GM18508 (cell line): ENCODE measurements around the gene TGFB1I1.
A peak's percentile ranks its signal among the peaks of the same experiment; 100 is the strongest.
"Not testable (repeated sequence)": the region's sequence is repeated elsewhere in the genome, so short reads cannot be mapped to it uniquely, and the experiment has no call there.

Experiments used
- ATAC-seq: cut with Tn5 transposase; IDR thresholded peaks from one replicate; pipeline ENCODE4 v1.9.1; 2021; ENCODE audit warnings: moderate number of reproducible peaks; ENCODE audit not compliant: insufficient read depth, unreplicated experiment

TGFB1I1 gene

DNA sequence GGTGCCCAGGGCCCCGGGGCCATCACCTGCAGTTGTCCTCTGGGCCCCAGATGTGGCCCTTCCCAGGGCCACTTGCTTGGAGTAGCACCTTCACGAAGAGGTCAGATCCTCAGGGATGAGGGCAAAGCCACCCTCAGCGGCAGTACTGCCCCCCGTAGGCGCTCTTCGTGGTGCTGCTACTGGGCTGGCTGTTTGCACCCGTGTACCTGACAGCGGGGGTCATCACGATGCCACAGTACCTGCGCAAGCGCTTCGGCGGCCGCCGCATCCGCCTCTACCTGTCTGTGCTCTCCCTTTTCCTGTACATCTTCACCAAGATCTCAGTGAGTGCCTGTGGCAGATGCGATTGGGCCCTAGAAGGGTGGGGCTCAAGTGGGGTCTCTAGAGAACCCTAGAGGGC, 13.6 kb downstream of the TGFB1I1 start:
- no peak for ATAC-seq

DNA sequence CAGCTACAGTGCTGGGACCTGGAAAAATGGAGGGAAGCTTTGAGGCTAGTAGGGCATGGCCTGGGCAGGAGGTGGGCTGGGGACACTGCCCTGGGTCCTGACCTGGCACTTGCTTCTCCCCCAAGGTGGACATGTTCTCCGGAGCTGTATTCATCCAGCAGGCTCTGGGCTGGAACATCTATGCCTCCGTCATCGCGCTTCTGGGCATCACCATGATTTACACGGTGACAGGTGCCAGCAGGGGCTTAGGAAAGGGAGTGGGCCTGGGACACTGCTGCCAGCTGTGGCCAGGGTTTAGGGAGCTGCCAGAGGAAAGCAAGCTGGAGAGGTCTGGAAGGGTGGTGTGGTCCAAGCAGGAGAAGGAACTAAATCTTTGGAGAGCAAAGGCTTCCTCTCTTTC, 14.1 kb downstream of the TGFB1I1 start:
- ATAC-seq = no peak

DNA sequence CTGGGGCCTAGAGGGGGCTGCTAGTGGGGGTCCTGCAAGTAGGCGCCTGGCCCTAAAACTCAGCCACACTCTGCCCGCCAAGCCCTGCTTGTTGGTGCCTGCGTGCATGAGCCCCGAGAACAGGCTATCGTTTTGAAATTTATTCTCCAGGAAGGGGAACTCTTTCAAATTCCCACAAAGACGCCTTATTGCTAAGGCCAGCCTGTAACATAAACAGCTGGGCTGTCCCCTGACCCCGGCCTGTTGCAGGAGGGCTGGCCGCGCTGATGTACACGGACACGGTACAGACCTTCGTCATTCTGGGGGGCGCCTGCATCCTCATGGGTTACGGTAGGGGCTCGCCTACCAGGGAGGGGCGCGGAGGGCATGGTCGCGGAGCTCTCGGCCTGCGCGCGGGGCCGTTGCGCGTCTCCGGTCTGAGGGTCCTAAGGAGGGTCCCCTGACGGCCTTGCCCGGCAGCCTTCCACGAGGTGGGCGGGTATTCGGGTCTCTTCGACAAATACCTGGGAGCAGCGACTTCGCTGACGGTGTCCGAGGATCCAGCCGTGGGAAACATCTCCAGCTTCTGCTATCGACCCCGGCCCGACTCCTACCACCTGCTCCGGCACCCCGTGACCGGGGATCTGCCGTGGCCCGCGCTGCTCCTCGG, 15.2 kb downstream of the TGFB1I1 start:
- ATAC-seq = no peak

DNA sequence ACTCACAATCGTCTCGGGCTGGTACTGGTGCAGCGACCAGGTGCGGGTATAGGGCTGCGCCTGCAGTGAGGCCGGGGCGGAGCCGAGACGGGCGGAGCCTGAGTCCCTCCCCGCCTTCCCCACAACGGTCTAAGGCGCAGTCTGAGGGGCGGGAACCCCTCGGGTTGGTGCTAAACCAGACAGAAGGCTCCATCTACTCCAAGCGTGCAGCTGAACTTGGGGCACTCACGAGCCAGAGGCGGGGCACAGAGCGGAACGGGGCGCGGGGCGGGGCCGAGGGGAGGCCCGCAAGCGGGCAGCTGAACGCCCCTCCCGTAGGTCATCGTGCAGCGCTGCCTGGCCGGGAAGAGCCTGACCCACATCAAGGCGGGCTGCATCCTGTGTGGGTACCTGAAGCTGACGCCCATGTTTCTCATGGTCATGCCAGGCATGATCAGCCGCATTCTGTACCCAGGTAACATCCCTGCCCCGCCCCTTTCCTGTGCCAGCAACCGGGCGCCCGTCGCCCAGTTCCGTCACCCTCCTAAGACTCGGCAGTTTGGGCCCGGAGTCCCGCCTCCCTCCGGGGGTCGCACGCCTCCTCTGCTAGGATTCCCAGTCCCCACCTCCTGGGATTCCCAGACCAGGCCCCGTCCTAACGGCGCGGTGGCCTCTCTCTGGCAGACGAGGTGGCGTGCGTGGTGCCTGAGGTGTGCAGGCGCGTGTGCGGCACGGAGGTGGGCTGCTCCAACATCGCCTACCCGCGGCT, 15.9 kb downstream of the TGFB1I1 start:
- peak; percentile 42 for ATAC-seq

DNA sequence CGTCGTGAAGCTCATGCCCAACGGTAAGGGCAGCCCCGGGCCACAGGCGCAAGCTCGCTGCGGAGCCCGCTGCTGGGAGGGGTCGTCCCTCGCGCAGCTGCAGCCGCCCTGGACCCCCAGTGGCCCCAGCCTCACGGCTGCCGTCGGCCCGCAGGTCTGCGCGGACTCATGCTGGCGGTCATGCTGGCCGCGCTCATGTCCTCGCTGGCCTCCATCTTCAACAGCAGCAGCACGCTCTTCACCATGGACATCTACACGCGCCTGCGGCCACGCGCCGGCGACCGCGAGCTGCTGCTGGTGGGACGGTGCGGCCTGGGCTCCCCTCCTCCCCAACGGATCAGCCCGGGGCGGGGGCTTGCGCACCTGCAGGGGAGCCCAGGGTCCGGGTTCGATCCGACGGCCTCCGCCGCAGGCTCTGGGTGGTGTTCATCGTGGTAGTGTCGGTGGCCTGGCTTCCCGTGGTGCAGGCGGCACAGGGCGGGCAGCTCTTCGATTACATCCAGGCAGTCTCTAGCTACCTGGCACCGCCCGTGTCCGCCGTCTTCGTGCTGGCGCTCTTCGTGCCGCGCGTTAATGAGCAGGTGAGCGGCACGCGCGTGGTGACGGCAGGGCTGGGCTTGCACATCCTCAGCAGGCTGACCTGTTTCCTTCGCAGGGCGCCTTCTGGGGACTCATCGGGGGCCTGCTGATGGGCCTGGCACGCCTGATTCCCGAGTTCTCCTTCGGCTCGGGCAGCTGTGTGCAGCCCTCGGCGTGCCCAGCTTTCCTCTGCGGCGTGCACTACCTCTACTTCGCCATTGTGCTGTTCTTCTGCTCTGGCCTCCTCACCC, 16.7 kb downstream of the TGFB1I1 start:
- no peak for ATAC-seq

GRCh38 chr16:31489298-31489564, 17.3 kb downstream of the TGFB1I1 start:
- ATAC-seq = no peak

DNA sequence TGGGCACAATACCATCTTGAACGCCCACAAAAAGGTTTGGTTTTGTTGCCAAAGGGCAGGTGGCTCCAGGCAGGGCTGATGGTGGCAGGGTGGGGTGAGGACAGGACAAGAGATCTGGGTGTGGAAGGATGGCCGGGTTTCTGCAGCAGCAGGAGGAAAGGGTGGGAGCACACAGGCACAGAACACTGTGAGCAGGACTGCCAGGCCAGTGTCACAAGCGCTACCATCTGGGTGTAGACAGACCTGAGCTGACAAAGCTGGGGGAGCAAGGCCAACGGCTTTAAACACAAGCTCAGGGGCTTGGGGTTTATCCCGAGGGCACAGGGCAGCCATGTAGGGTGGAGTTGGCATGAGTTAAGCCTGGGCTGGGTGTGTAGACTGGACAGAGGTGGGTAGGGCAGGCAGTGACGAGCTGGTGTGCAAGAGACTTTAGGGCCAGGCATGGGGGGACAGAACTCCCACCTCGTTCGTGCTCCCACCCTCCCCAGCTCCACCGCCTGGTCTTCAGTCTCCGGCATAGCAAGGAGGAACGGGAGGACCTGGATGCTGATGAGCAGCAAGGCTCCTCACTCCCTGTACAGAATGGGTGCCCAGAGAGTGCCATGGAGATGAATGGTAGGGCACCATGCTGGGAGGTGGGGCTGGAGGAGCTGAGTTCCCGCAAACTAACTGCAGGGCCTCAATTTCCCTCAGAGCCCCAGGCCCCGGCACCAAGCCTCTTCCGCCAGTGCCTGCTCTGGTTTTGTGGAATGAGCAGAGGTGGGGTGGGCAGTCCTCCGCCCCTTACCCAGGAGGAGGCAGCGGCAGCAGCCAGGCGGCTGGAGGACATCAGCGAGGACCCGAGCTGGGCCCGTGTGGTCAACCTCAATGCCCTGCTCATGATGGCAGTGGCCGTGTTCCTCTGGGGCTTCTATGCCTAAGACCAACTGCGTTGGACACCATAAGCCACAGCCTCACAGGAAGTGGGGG, 17.9 kb downstream of the TGFB1I1 start:
- ATAC-seq = no peak

GRCh38 chr16:31491778-31492418, 19.9 kb downstream of the TGFB1I1 start:
- ATAC-seq = no peak

DNA sequence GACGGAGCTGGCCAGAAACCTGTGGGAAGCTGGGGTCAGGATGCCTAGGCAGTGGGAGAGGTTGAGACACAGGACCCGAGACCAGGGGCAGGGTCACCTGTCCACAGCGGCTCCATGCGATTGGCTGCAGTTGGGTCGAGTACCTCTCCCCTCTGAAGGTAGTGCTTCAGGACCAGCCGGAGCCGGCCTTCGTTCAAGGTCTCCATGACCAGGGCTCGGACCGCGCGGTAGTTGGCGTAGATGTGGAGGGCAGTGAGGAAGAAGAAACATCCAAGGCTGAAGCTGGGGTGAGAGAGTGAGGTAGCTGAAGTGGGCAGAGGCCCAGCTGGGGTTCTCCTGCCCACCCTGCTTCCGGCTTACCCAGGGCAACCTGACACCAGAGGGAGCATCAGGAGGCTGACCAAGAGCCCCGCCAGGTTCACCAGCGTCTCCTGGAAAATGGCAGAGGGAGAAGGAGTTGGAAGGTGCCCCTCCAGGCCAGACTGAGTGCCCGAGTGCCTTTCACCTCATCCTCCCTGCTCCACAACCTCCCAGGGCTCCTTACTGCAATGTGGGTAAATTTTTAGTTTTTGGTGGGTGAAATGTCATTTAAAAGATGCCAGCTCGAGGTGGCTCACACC, 21.7 kb downstream of the TGFB1I1 start:
- no peak for ATAC-seq

- ATAC-seq = no peak
Observed at GRCh38 chr16:31496670-31497069, 24.7 kb downstream of the TGFB1I1 start.

- no peak for ATAC-seq
Observed at GRCh38 chr16:31498493-31498892, 26.5 kb downstream of the TGFB1I1 start.

DNA sequence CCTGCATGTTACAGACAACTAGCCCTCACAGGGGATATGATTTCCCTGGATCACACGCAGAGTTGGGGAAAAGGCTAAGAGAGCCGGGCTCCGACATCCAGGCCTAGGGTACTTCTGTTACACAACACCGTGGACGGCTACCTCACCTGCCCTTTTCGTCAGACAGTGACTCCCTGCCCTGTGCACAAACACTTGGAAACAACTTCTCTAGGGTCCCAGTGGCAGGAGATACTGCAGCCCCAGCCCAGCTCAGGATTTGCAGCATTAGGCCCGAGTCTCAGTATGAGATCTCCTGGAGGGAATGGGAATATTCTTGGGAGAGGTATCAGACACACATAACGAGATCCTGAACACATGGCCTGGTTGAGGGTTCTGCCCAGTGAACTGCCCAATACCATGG, 28.0 kb downstream of the TGFB1I1 start:
- no peak for ATAC-seq

- ATAC-seq = no peak
Observed at GRCh38 chr16:31501226-31501965, 29.4 kb downstream of the TGFB1I1 start.

GRCh38 chr16:31501966-31502348, 30.0 kb downstream of the TGFB1I1 start:
- no peak for ATAC-seq

DNA sequence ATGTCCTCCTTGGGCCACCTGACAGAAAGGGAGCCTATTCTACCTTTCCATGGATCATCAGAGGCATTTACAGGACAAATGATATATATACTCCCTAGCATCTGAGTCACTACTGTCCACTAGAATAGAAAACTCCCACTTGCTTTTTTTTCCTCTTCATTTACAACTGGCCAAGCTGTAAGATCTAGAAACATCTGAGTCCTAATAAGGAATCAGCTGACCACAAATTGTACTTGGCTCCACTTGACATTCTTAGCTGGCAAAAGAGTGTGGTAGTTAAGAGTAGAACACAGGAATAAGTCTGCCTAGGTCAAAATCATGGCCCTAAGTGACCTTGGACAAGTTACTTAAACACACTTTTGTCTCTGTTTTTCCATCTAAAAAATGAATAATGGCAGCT, 31.0 kb downstream of the TGFB1I1 start:
- no peak for ATAC-seq

- ATAC-seq = not testable (repeated sequence)
Observed at GRCh38 chr16:31503555-31503954, 31.6 kb downstream of the TGFB1I1 start.

DNA sequence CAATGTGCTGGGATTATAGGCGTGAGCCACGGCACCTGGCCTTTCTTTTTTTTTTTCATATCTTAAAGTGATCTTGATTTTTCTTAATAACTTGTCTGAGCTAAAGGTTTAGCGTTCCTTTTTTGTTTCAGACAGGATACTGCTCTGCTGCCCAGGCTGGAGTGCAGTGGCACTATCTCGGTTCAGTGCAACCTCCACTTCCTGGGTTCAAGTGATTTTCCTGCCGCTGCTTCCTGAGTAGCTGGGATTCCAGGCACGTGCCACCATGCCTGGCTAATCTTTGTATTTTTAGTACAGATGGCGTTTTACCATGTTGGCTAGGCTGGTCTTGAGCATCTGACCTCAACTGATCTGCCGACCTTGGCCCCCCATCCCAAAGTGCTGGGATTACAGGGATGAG, 32.2 kb downstream of the TGFB1I1 start:
- ATAC-seq = no peak

DNA sequence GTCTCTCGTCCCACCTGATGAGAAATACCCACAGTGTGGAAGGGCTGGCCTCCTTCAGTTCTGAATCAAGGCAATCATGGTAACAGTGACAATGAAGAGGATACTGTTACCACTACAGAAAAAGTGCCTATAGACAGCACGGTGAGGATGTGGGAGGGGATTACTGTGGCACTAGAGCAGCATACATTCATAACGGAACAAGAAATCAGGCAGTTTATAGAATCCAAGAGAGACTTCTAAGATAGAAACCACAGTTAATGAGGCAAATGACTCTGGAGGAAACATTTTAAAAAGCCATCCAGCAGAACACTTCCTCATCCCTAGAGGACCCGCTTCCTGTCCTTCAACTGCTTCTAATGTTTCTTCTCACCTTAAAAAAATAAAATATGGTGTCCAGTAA, 33.5 kb downstream of the TGFB1I1 start:
- ATAC-seq = peak; percentile 39

GRCh38 chr16:31507617-31507928, 35.6 kb downstream of the TGFB1I1 start:
- ATAC-seq = no peak
